Bronchial epithelial cell (primary cell): Measurements from ENCODE around the gene ASXL2. TPM values are rescaled to one million over a fixed set of nuclear protein-coding genes. Genes with fewer than 3 reads are reported as not detected.

Source experiments
- DNase-seq: peaks from one replicate; pipeline ENCODE4 v3.0.0-alpha.2; 2010; ENCODE audit warnings: low read depth
- FAIRE-seq: peaks from 2 replicates; lab custom pipeline; 2011; peaks lifted over from hg19 to GRCh38; lab: Jason Lieb, UNC
- H3K27me3 ChIP-seq: 2 replicates; pipeline ENCODE4 v1.5.1; 2011; ENCODE audit warnings: low read length; ENCODE audit not compliant: control insufficient read depth, insufficient read depth
- H3K36me3 ChIP-seq: 2 replicates; pipeline ENCODE4 v1.5.1; 2011; ENCODE audit warnings: low read length; ENCODE audit not compliant: control insufficient read depth, insufficient read depth
- H3K4me3 ChIP-seq: 2 replicates; pipeline ENCODE4 v1.5.1; 2011; ENCODE audit warnings: mild to moderate bottlenecking, low read depth, low read length, control low read depth
- total RNA-seq: library from RNA; depleted of rRNA; stranded (reverse); fragments of >200 nt; gene quantifications from 2 replicates; pipeline ENCODE4 v1.2.1, GENCODE V29; 2014
- TF ChIP-seq, protein P1 (sequence below): IDR thresholded peaks from 2 replicates; pipeline ENCODE4 v1.5.1; 2011; ENCODE audit warnings: mild to moderate bottlenecking, moderate library complexity, low read length, control low read depth, inconsistent platforms; ENCODE audit not compliant: insufficient read depth, severe bottlenecking

ASXL2 gene
- total RNA-seq, 1 donor from 2014 or later: 4.2 TPM

DNA sequence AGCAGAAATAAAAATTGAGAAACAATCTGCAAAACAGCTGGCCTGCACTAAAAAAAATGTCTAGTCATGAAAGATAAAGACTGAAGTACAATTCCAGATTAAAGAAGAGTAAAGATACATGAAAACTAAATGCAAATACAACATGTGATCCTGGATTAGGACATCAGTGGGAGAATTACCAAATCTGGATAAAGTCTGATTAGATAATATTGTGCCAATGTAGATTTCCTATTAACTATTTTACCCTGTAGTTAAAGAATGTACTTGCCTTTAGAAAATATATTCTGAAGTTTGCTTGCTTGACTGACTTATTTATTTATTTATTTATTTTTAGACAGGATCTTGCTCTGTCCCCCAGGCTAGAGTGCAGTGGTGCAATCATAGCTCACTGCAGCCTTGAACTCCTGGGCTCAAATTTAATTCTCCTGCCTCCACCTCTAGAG, 58.7 kb downstream of the ASXL2 start:
- H3K27me3 ChIP-seq: no peaks in the 10 kb centered on the region
- no peak for DNase-seq
- FAIRE-seq: no peak
- TF ChIP-seq, protein P1, sequence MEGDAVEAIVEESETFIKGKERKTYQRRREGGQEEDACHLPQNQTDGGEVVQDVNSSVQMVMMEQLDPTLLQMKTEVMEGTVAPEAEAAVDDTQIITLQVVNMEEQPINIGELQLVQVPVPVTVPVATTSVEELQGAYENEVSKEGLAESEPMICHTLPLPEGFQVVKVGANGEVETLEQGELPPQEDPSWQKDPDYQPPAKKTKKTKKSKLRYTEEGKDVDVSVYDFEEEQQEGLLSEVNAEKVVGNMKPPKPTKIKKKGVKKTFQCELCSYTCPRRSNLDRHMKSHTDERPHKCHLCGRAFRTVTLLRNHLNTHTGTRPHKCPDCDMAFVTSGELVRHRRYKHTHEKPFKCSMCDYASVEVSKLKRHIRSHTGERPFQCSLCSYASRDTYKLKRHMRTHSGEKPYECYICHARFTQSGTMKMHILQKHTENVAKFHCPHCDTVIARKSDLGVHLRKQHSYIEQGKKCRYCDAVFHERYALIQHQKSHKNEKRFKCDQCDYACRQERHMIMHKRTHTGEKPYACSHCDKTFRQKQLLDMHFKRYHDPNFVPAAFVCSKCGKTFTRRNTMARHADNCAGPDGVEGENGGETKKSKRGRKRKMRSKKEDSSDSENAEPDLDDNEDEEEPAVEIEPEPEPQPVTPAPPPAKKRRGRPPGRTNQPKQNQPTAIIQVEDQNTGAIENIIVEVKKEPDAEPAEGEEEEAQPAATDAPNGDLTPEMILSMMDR: no peak
- no peak overlapping the region for H3K4me3 ChIP-seq
- H3K36me3 ChIP-seq: no peaks in the 10 kb centered on the region

DNA sequence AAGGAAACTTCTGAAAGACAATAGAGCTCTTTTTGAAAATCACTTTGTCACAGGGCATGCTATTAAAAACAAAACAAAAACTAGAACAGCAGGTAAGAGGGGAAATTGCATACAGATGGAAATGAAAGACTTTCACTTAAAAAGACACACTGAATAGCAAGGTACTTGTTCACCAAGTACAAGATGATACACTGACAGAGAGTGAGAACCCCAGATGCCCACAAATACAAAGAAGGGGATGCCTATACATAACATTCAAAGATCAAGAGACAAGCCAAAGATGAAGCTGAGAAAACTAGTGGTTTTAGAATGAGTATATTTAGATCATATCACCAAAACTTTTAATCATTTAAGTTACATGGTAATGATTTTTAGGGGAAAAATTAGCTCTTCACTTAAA, 60.7 kb downstream of the ASXL2 start:
- FAIRE-seq: no peak
- DNase-seq: no peak
- Histone ChIP-seq H3K27me3 (no peaks in the 10 kb centered on the region), H3K36me3 (no peaks in the 10 kb centered on the region), H3K4me3 (no peak overlapping the region)
- TF ChIP-seq, protein P1: no peak

DNA sequence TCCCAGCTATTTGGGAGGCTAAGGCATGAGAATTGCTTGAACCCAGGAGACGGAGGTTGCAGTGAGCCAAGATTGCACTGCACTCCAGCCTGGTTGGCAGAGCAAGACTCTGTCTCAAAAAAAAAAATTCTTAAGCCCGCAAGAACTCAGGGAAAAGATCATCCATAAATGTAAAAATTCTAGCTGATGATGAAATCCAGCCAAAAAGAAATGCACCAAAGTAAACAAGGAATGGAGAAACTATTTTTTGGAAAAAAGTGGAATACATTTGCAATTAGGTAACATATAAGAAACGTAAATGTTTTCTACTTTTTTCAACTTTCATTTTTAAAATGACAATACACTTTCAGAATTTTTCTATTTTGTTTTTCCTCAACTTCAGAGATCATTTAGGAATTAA, 61.3 kb downstream of the ASXL2 start:
- H3K4me3 ChIP-seq: no peak overlapping the region
- H3K36me3 ChIP-seq: no peaks in the 10 kb centered on the region
- TF ChIP-seq, protein P1: no peak
- DNase-seq: no peak
- no peak for FAIRE-seq
- H3K27me3 ChIP-seq: no peaks in the 10 kb centered on the region

DNA sequence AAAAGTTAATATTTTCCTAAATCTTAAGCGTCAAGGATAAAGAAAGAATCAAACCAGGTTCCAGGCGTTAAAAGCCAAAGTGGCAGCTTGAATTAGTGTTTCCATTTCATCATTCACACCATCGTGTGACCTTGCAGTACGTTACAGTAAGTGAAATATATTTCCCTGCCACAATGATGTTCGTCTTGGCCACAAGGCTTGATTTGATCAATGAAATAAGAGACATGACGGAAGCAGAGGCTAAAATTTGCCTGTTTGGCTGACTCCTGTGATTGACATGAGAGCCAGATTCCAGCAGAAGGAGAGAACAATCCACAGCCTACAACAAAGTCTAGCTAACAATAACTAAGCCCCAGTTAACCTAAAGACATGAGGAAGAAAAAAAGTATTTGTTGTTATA, 62.0 kb downstream of the ASXL2 start:
- H3K27me3 ChIP-seq: no peaks in the 10 kb centered on the region
- TF ChIP-seq, protein P1: no peak
- no peaks in the 10 kb centered on the region for H3K36me3 ChIP-seq
- DNase-seq: no peak
- no peak overlapping the region for H3K4me3 ChIP-seq
- no peak for FAIRE-seq

DNA sequence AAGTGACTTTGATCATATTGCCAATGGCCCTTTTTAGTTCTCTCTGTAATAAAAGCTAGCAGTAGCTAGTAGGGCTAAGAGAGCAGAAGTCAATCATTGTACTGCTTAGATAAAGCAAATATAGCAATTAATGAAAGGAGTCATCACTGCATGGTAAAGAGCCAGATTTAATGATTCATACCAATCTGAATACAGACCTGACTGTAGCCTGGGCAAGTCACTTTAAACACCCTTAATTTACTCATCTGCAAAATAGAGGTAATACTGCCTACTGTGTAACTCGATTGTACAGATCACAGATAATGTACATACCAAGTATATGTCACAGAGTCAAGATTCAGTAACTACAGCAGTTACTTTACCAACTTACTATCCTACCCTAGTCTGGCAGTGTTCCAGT, 63.6 kb downstream of the ASXL2 start:
- H3K36me3 ChIP-seq: no peaks in the 10 kb centered on the region
- H3K27me3 ChIP-seq: no peaks in the 10 kb centered on the region
- H3K4me3 ChIP-seq: no peak overlapping the region
- DNase-seq: peak; percentile 82
- FAIRE-seq: no peak
- TF ChIP-seq, protein P1: no peak

DNA sequence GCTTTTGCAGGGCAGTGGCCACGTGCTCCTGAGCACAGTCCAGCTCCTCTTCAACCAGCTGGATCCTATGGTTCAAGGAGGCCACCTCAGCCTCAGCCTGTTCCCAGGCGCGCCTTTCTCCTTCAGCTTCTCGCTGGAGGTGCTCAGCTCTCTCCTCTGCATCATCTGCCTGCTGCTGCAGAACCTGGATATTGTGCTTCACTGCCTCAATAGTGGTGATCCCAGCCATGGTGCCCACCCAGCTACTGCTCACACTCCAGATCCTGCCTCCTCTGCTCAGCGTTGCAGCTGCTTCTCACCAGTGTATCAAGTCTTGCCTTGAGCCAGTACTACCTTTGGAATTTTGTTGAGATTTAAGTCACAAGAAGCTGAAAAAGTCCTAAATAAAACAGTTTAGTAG, 67.9 kb downstream of the ASXL2 start:
- no peaks in the 10 kb centered on the region for H3K36me3 ChIP-seq
- FAIRE-seq: no peak
- H3K27me3 ChIP-seq: no peaks in the 10 kb centered on the region
- TF ChIP-seq, protein P1: no peak
- DNase-seq: no peak
- H3K4me3 ChIP-seq: no peak overlapping the region
